Right lobe of liver (tissue), 4 donors: ENCODE data around the gene ADGRB3.

Experiments
- CTCF ChIP-seq, 4 donors: fragments of 200-600 bp in 3 of 4; fragments of 450-650 bp in 1 of 4; IDR thresholded peaks; one replicate each; pipeline versions ENCODE4 v1.5.1 to v1.8.0; 2016 to 2022; ENCODE audit warnings: antibody characterized with exemption in 4 of 4, mild to moderate bottlenecking in 2 of 4
- POLR2A ChIP-seq: fragments of 450-650 bp; IDR thresholded peaks from one replicate; pipeline ENCODE4 v1.6.1; 2017; ENCODE audit warnings: antibody characterized with exemption, mild to moderate bottlenecking
- donor health status: DM: no; HTN: no; CAD: no.
- donor health status: DM: no; HTN: no; CAD: no.
- donor health status: DM: no; HTN: yes; CAD: no.

DNA sequence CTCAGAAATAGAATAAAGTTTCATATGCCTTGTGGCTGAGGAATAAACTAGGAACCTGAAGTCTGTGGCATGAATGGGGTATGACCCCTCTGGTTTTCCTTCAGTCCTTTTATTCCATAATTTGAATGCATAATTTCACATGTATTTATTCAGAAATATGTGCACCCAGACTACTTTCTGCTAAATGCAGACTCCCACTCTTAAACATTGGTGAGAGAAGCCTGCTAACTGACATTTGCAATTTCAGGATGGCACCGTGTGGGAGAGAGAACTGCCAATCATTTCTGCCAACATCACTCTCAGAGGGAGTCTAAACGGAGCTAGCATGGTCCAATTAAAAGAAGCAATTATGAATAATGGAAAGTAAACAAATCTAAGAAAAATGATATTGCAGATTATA is 141.3 kb downstream of the ADGRB3 start:
- TF ChIP-seq POLR2A (no peak), CTCF (IDR thresholded peaks at IDR 0.05) (no peak)
